C1 segment of cervical spinal cord (tissue), 14 donors: ENCODE results near the gene IFNGR1.
"Not testable (repeated sequence)": the region's sequence is repeated elsewhere in the genome, so short reads cannot be mapped to it uniquely, and the experiment has no call there.

Source experiments
- DNase-seq, 14 donors: peaks; one replicate each; lab custom pipeline; 2025; lab: John Stamatoyannopoulos, UW

Gene IFNGR1

DNA sequence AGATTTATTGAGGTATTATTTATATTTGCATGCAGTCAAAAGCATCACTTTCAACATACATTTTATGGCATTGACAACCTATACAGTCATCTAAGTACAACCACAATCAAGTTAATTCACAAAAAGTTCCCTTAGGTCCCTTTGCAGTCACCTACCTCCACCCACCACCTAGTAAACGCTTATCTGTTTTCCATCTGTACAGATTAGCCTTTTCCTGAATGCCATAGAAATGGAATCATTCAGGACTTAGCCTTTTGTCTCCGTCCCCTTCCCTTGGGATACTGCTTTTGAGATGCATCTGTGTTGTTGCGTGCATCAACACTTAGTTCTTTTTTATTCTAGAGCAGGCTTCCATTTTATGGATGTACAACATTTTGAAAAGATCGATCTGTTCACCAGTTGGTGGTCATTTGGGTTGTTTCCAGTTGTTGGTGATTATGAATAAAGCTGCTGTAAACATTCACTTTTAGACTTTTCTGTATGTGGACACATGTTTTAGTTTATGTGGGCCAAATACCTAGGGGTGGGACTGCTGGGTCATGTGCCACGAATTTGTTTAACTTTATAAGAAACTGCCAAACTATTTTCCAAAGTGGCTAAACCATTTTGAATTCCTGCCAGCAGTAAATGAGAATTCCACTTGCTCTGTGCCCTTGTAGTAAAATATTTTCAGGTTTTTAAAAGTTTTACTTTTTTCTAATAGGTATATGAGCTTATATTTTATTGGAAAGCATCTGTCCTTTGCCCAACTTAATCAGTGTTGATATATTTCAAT lies 17.6 kb upstream of the IFNGR1 start:
- DNase-seq, result no peak

DNA sequence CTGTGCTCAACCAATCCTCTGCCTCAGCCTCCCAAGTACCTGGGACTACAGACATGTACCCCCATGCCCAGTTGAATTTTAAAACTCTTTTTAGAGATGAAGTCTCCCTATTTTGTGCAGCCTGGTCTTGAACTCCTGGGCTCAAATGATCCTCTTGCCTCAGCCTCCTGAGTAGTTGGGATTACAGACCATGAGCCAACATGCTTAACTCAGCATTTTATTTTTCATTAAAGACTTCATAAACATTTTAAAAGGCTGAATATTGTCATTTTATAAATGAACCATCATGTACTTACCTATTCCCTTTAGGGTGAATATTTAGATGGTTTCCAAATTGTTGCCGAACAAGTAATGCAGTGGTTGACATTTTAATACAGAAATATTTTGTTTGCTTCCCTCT lies 16.5 kb upstream of the IFNGR1 start:
- DNase-seq, result no peak

DNA sequence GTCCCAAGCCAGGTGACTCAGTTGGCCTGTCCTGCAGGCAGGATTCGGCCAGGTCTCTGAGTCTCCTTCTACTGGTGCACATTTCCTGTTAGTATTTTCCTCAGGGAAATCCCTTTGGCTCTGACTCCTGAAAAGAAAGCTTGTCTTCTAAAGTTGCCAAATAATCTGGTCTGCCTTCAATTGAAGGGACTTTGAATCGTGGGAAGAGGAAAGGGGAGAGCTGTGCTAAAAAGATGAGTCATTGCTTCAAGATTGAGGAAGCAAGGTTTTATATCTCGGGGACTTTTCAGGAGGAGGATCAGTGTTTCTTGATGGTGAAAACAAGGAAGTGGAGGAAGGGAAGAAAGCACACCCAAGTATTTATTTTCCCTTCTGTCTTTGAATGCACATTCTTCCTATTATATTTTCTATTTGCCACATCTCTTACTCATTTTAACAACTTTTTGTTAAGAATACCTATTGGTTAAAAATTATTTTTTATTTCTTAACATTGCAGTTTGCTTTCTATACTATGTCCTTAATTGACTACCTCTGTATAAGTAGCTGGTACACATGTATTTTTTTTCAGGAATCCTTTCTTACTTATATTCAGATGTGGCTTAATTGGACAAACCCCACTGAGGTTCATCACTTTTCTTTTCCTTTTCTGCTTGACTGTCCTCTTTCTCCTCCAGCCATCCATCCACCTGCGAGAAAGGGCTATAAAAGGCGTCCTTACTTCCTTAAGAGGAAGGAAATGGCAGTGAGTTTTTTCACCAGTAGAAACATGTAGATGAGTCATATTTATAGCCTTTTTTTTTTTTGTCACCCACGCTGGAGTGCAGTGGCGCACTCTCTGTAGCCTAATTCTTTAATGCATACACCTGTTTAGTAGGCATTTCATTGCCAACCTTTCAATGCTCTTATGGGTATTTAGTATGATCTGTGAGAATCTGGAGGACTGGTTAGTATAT lies 15.0 kb upstream of the IFNGR1 start:
- DNase-seq, result no peak

GRCh38 chr6:137231895-137232294 lies 12.7 kb upstream of the IFNGR1 start:
- DNase-seq, result no peak

GRCh38 chr6:137230956-137231555 lies 11.9 kb upstream of the IFNGR1 start:
- DNase-seq, result no peak

- peak in 2 of 14 donors; percentile 13 to 22 for DNase-seq
Observed at GRCh38 chr6:137230547-137230946, 11.4 kb upstream of the IFNGR1 start.

DNA sequence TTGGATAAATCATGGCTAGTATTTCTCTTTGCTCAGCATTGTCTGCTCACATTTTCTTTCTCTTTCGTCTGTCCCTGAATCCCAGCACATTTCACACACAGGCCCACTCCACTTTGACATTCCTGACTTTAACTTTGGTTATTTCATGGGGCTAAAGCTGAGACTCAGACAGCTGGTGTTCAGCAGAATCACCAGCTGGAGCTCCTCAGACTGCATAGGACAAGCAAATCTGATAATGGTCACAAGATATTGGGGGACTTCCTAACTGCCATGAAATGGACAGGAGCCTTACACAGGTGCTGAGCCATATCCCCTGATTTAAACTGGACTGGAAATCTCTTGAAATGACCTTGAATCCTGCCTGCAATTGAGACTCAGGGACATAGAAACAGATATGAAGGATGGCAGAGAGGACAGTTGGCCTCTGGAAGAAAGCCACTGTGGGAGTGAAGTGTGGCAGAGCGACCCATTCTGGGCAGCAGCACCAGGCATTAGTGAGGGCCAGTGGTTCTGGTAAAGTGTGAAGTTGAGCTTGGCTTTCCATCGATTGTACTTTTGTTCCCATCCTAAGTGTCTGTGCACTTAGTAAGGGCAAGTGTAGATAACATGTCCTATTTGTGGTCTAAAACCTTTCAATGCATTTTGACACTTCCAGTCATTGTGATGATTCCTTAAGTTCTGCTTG lies 10.0 kb upstream of the IFNGR1 start:
- no peak for DNase-seq

GRCh38 chr6:137227871-137228302 lies 8.7 kb upstream of the IFNGR1 start:
- no peak for DNase-seq

DNA sequence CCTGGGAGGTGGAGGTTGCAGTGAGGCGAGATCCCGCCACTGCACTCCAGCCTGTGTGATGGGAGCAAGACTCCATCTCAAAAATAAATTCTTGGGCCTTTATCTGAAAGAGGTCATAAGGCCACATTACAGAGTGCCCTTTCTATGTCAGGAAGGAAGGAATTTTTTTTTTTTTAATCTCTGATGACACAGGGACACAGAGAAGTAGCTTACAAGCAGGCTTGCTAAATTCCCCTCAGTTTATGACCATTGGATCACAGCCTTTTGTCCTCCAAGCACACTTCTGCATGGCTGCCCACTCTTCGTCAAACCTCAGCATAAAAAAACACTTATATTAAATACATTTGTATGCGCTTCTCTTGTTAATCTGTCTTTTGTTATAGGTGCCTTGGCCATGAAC lies 7.5 kb upstream of the IFNGR1 start:
- DNase-seq, result no peak

GRCh38 chr6:137224799-137225198 lies 5.6 kb upstream of the IFNGR1 start:
- DNase-seq, result peak in 2 of 14 donors; percentile 14 to 16

GRCh38 chr6:137223370-137224131 lies 4.4 kb upstream of the IFNGR1 start:
- no peak for DNase-seq

DNA sequence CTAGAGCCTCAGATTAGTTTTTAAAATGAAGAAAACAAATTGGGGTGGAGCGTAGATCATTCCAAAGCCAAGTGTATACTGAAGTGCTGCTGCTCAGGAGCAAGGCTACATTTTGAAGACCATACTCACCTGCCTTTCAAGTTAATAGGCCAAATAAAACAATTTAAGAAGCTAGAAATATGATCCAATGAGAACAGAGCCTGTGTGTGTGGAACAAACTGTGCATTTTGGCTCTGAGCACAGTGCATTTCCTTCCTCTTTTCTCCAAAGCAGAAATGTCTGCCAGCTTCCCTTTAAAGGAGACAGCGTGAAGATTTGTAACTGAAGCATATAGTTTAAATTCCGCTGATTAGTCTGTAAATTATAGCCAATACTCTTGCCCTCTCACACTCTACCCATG lies 3.2 kb upstream of the IFNGR1 start:
- DNase-seq, result no peak

GRCh38 chr6:137219664-137220252 lies 573 bp upstream of the IFNGR1 start:
- DNase-seq, result no peak

DNA sequence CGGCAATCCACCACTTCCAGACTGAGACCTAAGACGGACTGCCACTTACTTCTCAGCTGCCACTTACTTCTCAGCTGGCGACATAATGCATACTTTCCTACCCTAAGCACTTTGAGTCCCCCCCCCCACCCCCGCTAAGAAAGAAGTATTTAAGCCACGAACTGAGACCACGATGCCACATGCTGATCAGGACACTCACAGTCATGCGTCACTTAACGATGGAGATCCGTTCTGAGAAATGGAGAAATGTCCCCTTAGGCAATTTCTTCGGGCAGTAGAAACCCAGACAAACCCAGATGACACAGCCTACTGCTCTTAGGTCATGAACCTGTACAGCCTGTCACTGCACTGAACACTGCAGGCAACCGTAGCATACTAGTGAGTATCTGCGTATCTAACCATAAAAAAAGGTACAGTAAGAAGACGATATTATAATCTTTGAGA lies 690 bp downstream of the IFNGR1 start:
- peak in 8 of 14 donors; percentile 35 to 62 (median 56) for DNase-seq

DNA sequence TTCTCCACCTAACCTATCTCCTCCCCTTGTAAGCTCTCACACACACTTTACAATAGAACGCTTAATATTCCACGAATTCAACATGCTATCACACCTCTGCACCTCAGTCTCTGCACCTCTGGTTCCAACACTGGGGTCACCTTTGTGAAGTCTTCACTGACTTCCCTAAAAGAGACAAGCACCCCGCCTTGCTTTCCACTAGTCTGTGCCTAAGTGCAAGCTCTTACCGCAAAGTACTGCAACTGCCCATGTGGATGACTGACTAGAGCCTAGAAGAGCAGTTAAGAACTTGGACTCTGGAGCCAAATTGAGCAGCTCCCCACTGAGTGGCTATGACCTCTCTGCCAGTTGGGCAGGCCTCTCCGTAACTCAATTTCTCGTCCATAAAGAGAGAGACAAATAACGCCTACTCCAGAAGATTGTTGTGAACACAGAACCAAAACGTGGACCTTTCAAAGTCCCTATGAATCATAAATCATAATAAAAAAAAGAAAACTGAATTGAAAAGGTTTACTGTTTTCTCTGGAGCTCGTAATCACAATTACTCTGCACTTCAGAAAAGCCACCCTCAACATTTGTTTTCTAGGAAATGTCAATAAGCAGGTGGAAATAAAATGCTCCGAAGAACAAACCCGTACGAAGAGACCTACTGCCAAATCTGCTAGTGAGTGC lies 1.2 kb downstream of the IFNGR1 start:
- DNase-seq, result peak in 3 of 14 donors; percentile 12 to 20 (median 14)

DNA sequence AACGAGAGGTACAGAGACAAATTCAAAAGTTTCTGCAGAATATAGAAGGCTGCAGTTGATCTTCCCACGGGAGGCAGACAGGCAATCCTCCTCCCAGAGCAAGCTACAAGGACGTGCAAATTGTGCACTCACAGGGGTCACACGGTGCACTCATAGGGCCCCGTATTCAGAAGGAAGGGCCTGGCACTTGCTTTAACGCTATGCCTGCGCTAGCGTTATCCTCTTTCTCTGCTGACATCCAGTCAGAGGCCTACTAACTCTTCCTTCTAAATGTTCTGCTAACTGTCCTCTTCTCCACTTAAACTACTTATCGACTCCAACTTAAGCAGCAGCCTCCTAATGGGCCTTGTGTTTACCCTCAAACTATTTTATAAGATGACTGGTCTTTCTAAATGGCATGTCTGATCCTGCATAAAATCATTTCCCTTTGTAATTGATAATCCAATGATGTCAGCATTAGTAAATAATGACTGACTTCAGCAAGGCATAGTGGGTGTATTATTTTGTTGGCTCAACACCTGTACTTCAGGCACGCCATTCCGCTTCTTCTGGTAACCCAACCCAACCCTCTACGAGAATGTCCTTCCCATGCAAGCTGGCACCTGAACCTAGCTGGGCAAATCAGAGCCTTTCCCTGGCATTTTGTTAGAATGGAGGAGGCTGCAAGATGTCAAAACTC lies 2.2 kb downstream of the IFNGR1 start:
- DNase-seq, result peak in 1 of 14 donors; percentile 13

- DNase-seq, result no peak
Observed at GRCh38 chr6:137216106-137216505, 3.1 kb downstream of the IFNGR1 start.

GRCh38 chr6:137215630-137216029 lies 3.6 kb downstream of the IFNGR1 start:
- not testable (repeated sequence) for DNase-seq

DNA sequence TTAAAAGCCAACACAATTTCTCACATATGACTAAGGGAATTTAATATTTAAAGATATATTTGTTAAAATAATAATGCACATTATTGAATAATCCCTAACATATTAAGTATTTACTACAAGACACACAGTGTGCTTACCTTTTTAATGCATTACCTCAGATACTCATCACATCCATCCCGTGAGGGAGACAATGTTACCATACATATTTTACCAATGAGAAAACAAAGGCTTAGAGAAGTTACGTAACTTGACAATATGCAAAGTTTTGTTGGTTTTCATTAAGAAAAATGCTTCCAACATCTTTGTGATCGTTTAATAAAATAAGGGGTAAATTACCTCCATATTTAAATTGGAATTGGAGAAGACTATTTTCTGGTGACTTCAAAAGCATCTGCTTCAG lies 4.3 kb downstream of the IFNGR1 start:
- DNase-seq, result no peak
